Caco-2 (cell line): Measurements from ENCODE around the gene PPP1R14B. TPM values are rescaled to one million over a fixed set of nuclear protein-coding genes. Genes with fewer than 3 reads are reported as not detected.

Experiments used
- BruUV-seq: library from RNA; stranded (reverse); fragments of 400-500 nt; replicated peaks from 2 replicates; lab custom pipeline; 2021; lab: Mats Ljungman, UMichigan
- CTCF ChIA-PET: fragments of 300-600 bp; sonication (Branson Sonifier 250); formaldehyde crosslinking; loops from one replicate; lab custom pipeline; 2022; ENCODE audit warnings: antibody characterized with exemption; lab: Charles Lee
- POLR2A ChIA-PET: fragments of 300-600 bp; sonication (Branson Sonifier 250); formaldehyde crosslinking; loops from one replicate; lab custom pipeline; 2022; ENCODE audit warnings: antibody characterized with exemption; lab: Charles Lee
- DNase-seq, 2 experiments: peaks; one replicate each; pipeline versions ENCODE4 v3.0.0 to v3.0.0-alpha.2; 2020 to 2022
- H3K27me3 ChIP-seq: replicated peaks from 2 replicates; pipeline ENCODE4 v1.6.0; 2011; ENCODE audit warnings: low read length; ENCODE audit not compliant: control insufficient read depth, insufficient read depth
- H3K36me3 ChIP-seq: 2 replicates; pipeline ENCODE4 v1.5.1; 2011; ENCODE audit warnings: low read length; ENCODE audit not compliant: control insufficient read depth, insufficient read depth
- H3K4me1 ChIP-seq: fragments of 250-450 bp; sonication (Bioruptor Pico); 2 replicates; pipeline ENCODE4 v1.5.1; 2020; ENCODE audit warnings: mild to moderate bottlenecking
- H3K4me3 ChIP-seq: 2 replicates; pipeline ENCODE4 v1.5.1; 2011; ENCODE audit warnings: low read depth, mild to moderate bottlenecking, control low read depth, low read length
- H3K9me3 ChIP-seq: fragments of 250-450 bp; sonication (Bioruptor Pico); 2 replicates; pipeline ENCODE4 v1.5.1; 2020; ENCODE audit warnings: mild to moderate bottlenecking, moderate library complexity
- H3K27ac Mint-ChIP-seq: one replicate; pipeline ENCODE4 v1.8.0; 2022; ENCODE audit warnings: mixed read lengths; ENCODE audit not compliant: unreplicated experiment
- H3K27me3 Mint-ChIP-seq: one replicate; pipeline ENCODE4 v1.8.0; 2022; ENCODE audit warnings: mixed read lengths; ENCODE audit not compliant: insufficient read depth, unreplicated experiment
- H3K36me3 Mint-ChIP-seq: one replicate; pipeline ENCODE4 v1.8.0; 2022; ENCODE audit warnings: mild to moderate bottlenecking, mixed read lengths; ENCODE audit not compliant: insufficient read depth, unreplicated experiment
- H3K4me1 Mint-ChIP-seq: one replicate; pipeline ENCODE4 v1.8.0; 2022; ENCODE audit warnings: low read depth, mixed read lengths; ENCODE audit not compliant: unreplicated experiment
- H3K4me3 Mint-ChIP-seq: one replicate; pipeline ENCODE4 v1.8.0; 2022; ENCODE audit warnings: mild to moderate bottlenecking, moderate library complexity, mixed read lengths; ENCODE audit not compliant: unreplicated experiment
- H3K9me3 Mint-ChIP-seq: one replicate; pipeline ENCODE4 v1.8.0; 2022; ENCODE audit warnings: mixed read lengths; ENCODE audit not compliant: unreplicated experiment
- intact Hi-C: fragments of 100-400 bp; cut with micrococcal nuclease; formaldehyde crosslinking; loops from one replicate; pipeline ENCODE4 v1.10.0; 2022; ENCODE audit not compliant: unreplicated experiment
- total RNA-seq: library from RNA; stranded (reverse); gene quantifications from 2 replicates; pipeline ENCODE4 v1.2.3, GENCODE V29; 2022
- TF ChIP-seq, protein P1 (sequence below), 2 experiments: fragments of 200-600 bp in 1 of 2; IDR thresholded peaks; 1 replicate in 1 of 2; 2 replicates in 1 of 2; pipeline versions ENCODE4 v1.5.1 to v1.8.0; 2011 to 2022; ENCODE audit warnings: antibody characterized with exemption in 1 of 2, control low read depth in 1 of 2, inconsistent platforms in 1 of 2, low read depth in 1 of 2, low read length in 1 of 2, mild to moderate bottlenecking in 1 of 2, moderate library complexity in 1 of 2; ENCODE audit not compliant: insufficient read depth in 1 of 2, severe bottlenecking in 1 of 2, unreplicated experiment in 1 of 2

Gene PPP1R14B
- total RNA-seq, 1 experiment from 2014 or later = 162 TPM

GRCh38 chr11:64251753-64252002, 4.9 kb upstream of the PPP1R14B start:
- no peaks in the 10 kb centered on the region for H3K9me3 Mint-ChIP-seq
- H3K9me3 ChIP-seq = no peaks in the 10 kb centered on the region
- no TSS peak for BruUV-seq

DNA sequence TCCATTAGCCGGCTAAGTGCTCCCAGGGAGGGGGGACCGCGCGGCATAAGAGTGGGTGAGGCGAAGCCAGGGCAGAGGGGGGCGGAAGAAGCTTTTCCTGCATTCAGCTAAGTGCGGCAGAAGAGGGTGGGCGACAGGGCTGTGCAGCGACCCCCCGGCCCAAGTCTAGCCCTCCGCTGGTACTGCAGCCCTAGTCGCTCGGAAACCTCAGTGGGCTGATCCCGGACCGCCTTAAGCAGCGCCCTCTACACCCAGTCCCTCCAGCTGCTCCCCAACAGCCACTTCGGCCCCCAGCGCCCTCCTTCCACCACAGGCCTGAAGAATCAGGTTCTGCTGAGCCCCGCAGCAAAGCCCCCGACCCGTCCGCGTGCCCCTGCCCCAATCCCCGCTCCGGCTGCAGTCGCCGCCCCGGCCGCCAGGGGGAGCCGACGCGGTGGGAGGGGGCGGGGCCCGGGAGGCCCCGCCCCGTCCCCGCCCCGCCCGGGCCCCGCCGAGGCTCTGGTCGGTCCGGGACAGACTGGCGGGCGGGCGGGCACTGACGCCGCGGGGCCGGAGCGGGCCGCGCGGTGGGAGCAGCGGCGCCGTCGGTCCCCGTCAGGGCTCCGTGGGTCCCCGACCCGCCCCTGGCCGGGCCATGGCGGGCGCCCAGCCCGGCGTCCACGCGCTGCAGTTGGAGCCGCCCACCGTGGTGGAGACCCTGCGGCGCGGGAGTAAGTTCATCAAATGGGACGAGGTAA, 4.4 kb upstream of the PPP1R14B start, which contains the start of gene PLCB3:
PLCB3 (plus strand) TSS at position 515 of the 737 bp plus-strand sequence; CDS start at position 635, 120 bp downstream.
- peak within 1 kb of the TSS; percentile 99 for H3K4me3 Mint-ChIP-seq

More at GRCh38 chr11:64251753-64252002, 4.9 kb upstream of the PPP1R14B start:
- no peaks in the 10 kb centered on the region for H3K27me3 ChIP-seq
- peak overlapping the region; percentile 85 for H3K27ac Mint-ChIP-seq
- H3K4me3 Mint-ChIP-seq = peak overlapping the region; percentile 99
- peaks cover 30% of the 10 kb centered on the region for H3K36me3 Mint-ChIP-seq
- DNase-seq = no peak
- H3K4me3 ChIP-seq = peak overlapping the region; percentile 66
- ChIA-PET CTCF (interaction anchor here (0.8 to 1.8 kb wide), 10 partner anchors 9 to 66 kb away, joined by 3 to 13 read pairs (median 8); partner anchors contain the start of genes ESRRA, FKBP2, NUDT22 and STIP1), POLR2A (interaction anchor here (0.5 to 1.4 kb wide), 2 partner anchors 53 to 66 kb away, joined by 4 to 5 read pairs; partner anchors contain the start of genes ESRRA, PRDX5 and TRMT112)
- TF ChIP-seq, protein P1, sequence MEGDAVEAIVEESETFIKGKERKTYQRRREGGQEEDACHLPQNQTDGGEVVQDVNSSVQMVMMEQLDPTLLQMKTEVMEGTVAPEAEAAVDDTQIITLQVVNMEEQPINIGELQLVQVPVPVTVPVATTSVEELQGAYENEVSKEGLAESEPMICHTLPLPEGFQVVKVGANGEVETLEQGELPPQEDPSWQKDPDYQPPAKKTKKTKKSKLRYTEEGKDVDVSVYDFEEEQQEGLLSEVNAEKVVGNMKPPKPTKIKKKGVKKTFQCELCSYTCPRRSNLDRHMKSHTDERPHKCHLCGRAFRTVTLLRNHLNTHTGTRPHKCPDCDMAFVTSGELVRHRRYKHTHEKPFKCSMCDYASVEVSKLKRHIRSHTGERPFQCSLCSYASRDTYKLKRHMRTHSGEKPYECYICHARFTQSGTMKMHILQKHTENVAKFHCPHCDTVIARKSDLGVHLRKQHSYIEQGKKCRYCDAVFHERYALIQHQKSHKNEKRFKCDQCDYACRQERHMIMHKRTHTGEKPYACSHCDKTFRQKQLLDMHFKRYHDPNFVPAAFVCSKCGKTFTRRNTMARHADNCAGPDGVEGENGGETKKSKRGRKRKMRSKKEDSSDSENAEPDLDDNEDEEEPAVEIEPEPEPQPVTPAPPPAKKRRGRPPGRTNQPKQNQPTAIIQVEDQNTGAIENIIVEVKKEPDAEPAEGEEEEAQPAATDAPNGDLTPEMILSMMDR (IDR thresholded peaks at IDR 0.05; ENCODE audit: insufficient read depth in 1 of 2, low read depth in 1 of 2, low read length in 1 of 2, severe bottlenecking in 1 of 2, unreplicated experiment in 1 of 2) = no peak
- peaks cover 4% of the 10 kb centered on the region for H3K36me3 ChIP-seq
- peaks cover 13% of the 10 kb centered on the region for H3K4me1 Mint-ChIP-seq
- H3K4me1 ChIP-seq = peaks cover 26% of the 10 kb centered on the region
- intact Hi-C loops = loop anchor here (1.0 kb wide), 2 partner anchors 19 to 53 kb away; no protein-coding TSS in a partner anchor
- no peaks in the 10 kb centered on the region for H3K27me3 Mint-ChIP-seq

More for the DNA sequence above, 4.4 kb upstream of the PPP1R14B start, which contains the start of gene PLCB3:
- Histone ChIP-seq H3K9me3 (no peaks in the 10 kb centered on the region), H3K36me3 (peaks cover 2% of the 10 kb centered on the region; the same call in 1 of the 2 replicates), H3K27me3 (no peaks in the 10 kb centered on the region), H3K4me1 (peaks cover 26% of the 10 kb centered on the region), H3K4me3 (peak within 1 kb of the TSS; percentile 66)
- H3K36me3 Mint-ChIP-seq = peaks cover 30% of the 10 kb centered on the region
- intact Hi-C loops = loop anchor here (1.0 kb wide), 2 partner anchors 19 to 53 kb away; no protein-coding TSS in a partner anchor
- peaks cover 13% of the 10 kb centered on the region for H3K4me1 Mint-ChIP-seq
- CTCF ChIA-PET = interaction anchor here (0.7 to 1.8 kb wide), 7 partner anchors 14 to 109 kb away, joined by 4 to 13 read pairs (median 7); partner anchors contain the start of genes ESRRA, NUDT22 and TRPT1
- no TSS peak for BruUV-seq
- DNase-seq = peak in 1 of 2 experiments; percentile 77
- H3K27me3 Mint-ChIP-seq = no peaks in the 10 kb centered on the region
- POLR2A ChIA-PET = interaction anchor here (0.5 to 0.9 kb wide), 2 partner anchors 9 to 54 kb away, joined by 3 to 5 read pairs; partner anchors contain the start of gene ESRRA
- TF ChIP-seq, protein P1 (IDR thresholded peaks at IDR 0.05; ENCODE audit: insufficient read depth in 1 of 2, low read depth in 1 of 2, low read length in 1 of 2, severe bottlenecking in 1 of 2, unreplicated experiment in 1 of 2) = peak; percentile 63 to 91
- no peaks in the 10 kb centered on the region for H3K9me3 Mint-ChIP-seq
- peak within 1 kb of the TSS; percentile 85 for H3K27ac Mint-ChIP-seq
